GM11168 (cell line): ENCODE data around the gene RRP9.

Source experiments
- in situ Hi-C: fragments of 300-500 bp; cut with MboI; formaldehyde crosslinking; loops from one replicate; pipeline ENCODE4 v1.12.0; 2022; ENCODE audit warnings: low sequenced_read_pairs; ENCODE audit not compliant: unreplicated experiment

Gene RRP9

GRCh38 chr3:51974277-51974962, 32.7 kb upstream of the RRP9 start:
- in situ Hi-C loops: no loop called here

GRCh38 chr3:51971350-51971749, 29.6 kb upstream of the RRP9 start:
- in situ Hi-C loops: no loop called here

GRCh38 chr3:51970606-51971300, 29.0 kb upstream of the RRP9 start:
- in situ Hi-C loops: no loop called here

- in situ Hi-C loops: no loop called here
These were observed 28.1 kb upstream of the RRP9 start for GRCh38 chr3:51969841-51970240.

GRCh38 chr3:51968883-51969678, 27.4 kb upstream of the RRP9 start:
- in situ Hi-C loops: no loop called here

GRCh38 chr3:51968170-51968775, 26.6 kb upstream of the RRP9 start:
- in situ Hi-C loops: no loop called here

GRCh38 chr3:51967384-51968169, 25.9 kb upstream of the RRP9 start, which contains the start of gene PCBP4:
TSS of gene PCBP4 (minus strand) at chr3:51967454. CDS start at chr3:51961240, 6,214 bp downstream.
- in situ Hi-C loops: no loop called here

GRCh38 chr3:51966922-51967383, 25.2 kb upstream of the RRP9 start:
- in situ Hi-C loops: no loop called here

- in situ Hi-C loops: no loop called here
These were observed 24.8 kb upstream of the RRP9 start for GRCh38 chr3:51966486-51966885.

- in situ Hi-C loops: no loop called here
These were observed 24.3 kb upstream of the RRP9 start for GRCh38 chr3:51966016-51966415.

- in situ Hi-C loops: no loop called here
These were observed 22.8 kb upstream of the RRP9 start for GRCh38 chr3:51964521-51964920.

- in situ Hi-C loops: no loop called here
These were observed 22.3 kb upstream of the RRP9 start for GRCh38 chr3:51963951-51964451.

- in situ Hi-C loops: no loop called here
These were observed 21.3 kb upstream of the RRP9 start for GRCh38 chr3:51962854-51963530.

GRCh38 chr3:51961602-51962569, 20.2 kb upstream of the RRP9 start:
- in situ Hi-C loops: no loop called here

GRCh38 chr3:51961011-51961410, 19.3 kb upstream of the RRP9 start:
- in situ Hi-C loops: no loop called here

- in situ Hi-C loops: no loop called here
These were observed 18.7 kb upstream of the RRP9 start for GRCh38 chr3:51960386-51960785.

- in situ Hi-C loops: no loop called here
These were observed 17.9 kb upstream of the RRP9 start for GRCh38 chr3:51959651-51960050.
